Epidermal melanocyte (primary cell): ENCODE data around the gene KIF3B.
"Not testable (repeated sequence)": the region's sequence is repeated elsewhere in the genome, so short reads cannot be mapped to it uniquely, and the experiment has no call there.

ENCODE experiments used
- DNase-seq: peaks from one replicate; pipeline ENCODE4 v3.0.0; 2011; ENCODE audit warnings: low spot score; ENCODE audit not compliant: insufficient read length

The KIF3B gene

DNA sequence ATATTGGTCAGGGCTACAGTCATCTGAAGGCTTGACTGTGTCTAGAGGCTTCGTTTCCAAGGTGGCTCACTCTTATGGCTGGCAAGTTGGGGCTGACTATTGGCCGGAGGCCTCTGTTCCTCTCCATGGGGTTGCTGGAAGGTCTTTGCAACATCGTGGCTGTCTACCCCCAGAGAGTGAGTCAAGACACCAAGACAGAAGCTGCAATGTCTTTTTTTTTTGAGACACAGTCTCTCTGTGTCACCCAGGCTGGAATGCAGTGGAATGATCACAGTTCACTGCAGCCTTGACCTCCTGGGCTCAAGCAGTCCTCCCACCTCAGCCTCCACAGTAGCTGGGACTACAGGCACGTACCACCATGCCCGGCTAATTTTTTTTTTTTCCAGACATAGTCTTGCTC is 29.4 kb upstream of the KIF3B start:
- no peak for DNase-seq

DNA sequence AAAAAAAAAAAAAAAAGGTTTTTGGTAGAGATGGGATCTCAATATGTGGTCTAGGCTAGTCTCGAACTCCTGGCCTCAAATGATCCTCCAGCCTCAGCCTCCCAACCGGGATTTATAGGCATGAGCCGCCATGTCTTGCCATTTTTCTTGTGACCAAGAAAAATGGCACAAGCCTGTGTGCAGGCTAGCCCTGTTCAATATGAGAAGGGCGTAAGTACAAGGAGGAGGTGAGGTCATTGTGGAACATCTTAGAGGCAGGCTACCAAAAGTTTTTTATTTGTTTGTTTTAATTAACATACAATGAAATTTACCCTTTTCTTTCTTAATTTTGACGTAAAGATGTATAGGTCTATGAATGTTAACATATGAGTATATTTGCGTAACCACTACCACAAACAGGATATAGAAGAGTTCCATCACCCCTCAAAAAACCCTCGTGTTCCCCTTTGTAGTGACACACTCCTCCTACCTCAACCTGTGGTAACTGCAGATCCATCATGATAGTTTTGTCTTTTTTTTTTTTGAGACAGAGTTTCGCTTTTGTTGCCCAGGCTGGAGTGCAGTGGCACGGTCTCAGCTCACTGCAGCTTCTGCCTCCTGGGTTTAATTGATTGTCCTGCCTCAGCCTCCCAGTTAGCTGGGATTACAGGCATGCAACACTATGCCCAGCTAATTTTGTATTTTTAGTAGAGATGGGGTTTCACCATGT is 28.3 kb upstream of the KIF3B start:
- no peak for DNase-seq

DNA sequence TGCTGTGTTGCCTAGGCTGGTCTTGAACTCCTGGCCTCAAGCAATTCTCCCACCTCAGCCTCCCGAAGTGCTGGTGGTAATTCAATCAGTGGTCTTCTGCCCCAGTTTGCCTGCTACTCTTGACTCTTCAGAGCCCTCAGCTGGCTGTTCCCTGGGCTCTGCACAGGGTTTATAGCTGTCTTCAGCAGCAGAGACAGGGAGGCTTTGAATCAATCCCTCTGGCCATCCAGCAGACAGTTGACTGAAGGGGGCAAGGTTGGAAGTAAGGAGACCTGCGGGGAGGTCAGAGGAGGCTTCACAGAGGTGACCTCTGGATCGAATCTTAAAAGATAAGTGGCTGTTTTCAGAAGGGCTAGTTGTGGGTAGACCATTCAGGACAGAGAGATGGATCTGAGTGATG is 26.0 kb upstream of the KIF3B start:
- no peak for DNase-seq

DNA sequence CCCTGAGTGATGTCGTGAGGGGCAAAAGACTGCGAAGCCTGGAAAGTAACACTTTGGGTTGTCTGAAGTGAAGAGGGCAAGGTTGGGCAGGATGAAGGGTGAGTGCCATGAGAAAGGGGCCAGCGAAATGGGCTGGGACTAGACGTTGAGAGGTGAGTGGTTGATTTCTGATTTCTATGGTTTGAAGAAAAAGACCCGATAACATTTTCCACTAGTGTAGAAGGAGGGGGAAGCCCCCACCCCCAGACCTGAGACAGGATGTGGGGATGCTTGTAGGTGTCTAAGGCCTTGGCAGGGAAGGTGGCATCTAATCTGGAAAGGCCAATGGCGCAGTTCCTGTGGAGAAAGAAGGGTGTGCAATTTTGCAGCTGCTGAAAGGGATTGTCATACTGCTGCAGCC is 25.3 kb upstream of the KIF3B start:
- DNase-seq, result no peak

DNA sequence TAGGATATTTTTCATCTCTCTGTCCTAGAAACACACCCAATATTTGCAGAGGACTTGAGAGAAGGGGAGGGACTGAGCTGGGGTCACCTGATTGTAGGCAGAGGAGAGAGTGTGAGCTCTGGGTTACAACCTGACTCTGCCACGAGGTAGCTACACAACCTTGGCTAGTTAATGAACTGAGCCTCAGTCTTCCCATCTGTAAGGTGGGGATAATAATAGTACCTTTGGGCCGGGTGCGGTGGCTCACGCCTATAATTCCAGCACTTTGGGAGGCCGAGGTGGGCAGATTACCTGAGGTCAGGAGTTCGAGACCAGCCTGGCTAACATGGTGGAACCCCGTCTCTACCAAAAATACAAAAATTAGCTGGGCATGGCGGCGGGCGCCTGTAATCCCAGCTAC is 16.5 kb upstream of the KIF3B start:
- DNase-seq, result not testable (repeated sequence)

DNA sequence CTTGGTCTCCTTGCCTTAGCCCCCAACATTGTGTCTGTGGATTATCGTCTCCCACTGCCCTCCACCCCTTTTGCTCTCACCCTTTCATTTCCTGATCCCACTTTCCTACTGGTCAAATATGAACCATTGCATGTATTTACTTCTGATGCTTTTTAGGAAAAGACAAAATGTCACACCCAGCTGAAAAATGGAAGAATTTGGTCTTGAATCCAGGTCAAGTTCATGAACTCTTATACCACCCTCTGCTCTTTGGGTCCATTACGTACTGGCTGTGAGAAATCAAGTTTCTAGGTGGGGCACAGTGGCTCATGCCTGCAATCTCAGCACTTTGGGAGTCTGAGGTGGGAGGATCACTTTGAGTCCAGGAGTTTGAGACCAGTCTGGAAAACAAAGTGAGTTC is 15.8 kb upstream of the KIF3B start:
- DNase-seq, result no peak

DNA sequence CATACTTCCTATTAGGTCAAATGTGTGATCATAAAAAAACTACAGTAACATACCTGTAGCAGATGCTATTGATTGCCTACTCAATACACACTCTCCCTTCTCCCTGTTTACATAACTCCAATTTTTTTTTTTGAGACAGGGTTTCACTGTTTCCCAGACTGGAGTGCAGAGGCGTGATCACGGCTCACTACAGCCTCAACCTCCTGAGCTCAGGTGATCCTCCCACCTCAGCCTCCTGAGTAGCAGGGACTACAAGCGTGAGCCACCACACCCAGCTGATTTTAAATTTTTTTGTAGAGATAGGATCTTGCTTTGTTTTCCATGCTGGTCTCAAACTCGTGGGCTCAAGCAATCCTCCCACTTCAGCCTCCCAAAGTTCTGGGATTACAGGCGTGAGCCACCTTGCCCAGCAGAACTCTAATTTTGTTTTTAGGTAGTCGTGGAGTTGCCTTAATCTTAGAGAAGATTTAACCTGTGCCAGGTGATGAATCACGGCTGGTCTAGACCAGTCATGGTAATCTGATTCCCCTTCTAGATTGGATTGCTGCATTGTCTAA is 14.0 kb upstream of the KIF3B start:
- no peak for DNase-seq

DNA sequence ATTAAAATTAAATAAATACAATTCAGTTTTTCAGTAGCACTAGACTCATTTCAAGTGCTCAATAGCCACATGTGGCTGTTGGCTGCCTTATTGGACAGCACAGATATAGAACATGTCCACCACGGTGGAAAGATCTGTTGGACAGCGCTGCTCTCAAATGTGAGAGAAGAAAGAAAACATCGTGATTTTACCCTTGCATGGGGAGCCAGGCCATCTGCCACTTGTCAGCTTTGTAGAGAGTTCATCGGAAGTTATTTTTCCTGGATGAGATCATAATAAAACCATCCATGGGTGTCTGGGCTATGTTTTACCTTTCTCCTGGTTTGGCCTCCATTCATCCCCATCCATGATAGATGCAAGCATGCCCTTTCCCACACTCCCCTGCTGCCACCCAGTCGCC is 5.8 kb upstream of the KIF3B start:
- DNase-seq, result no peak

DNA sequence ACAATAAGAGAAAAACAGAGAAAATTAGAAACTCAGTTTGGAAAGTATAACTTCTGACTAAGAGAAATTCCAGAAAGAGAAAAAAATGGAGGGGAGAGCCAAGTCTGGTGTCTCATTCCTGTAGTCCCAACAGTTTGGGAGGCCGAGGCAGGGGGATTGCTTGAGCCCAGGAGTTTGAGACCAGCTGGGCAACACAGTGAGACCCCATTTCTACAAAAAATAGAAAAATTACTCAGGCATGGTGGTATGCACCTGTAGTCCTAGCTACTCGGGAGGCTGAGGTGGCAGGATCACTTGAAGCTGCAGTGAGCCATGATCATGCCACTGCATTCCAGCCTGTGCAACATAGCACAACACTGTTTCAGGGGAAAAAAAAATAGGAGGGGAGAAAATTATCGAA is 3.1 kb upstream of the KIF3B start:
- no peak for DNase-seq

DNA sequence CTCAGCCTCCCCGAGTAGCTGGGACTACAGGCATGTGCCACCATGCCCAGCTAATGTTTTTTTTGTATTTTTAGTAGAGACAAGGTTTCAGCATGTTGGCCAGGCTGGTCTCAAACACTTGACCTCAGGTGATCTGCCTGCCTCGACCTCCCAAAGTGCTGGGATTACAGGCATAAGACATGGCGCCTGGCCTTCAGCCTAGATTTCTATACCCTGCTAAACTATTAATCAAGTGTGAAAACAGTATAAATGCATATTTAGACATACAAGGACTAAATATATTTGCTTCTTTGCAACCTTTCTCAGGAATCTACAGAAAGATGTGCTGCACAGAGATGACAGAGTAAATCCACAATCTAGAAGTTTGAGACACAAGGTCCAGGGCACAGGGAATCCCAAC is 2.3 kb upstream of the KIF3B start:
- DNase-seq, result not testable (repeated sequence)

DNA sequence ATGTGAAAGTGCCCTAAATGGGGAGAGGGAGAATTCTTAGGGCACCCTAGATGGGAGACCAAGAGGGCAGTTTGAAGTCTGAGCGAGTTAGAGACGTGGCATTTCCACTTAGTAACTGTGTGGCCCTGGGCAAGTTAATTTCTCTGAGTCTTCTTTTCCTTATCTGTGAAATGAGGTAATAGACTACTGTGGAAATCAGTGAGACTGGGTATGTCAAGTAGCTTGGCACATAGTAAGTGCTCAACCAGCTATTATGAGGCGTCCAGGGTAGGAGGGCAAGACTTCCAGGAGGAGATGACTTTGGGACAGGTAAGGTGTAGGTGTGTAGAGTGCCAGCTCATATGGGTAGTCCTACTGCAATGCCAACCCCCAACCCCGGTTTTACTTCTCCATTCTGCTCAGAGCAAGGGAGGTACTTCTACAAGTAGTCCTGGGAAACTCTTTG is 770 bp downstream of the KIF3B start:
- no peak for DNase-seq

DNA sequence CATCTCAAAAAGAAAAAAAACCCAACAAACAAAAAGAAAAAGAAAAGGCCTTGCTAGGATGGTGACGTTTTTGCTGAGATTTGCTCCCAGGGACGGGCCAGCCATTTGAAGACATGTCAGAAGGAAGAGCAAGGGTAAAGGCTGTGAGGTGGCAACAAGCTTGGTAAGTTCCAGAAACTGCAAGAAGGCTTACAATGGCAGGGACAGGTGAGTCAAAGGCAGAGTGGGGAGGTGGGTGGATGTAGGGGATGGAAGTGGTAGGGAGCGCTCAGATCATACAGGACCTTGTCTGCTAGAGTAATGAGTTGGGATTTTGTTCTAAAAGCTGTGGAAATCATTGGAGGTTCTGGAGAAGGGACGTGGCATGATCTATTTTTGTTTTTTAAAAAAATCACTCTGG is 4.3 kb downstream of the KIF3B start:
- DNase-seq, result no peak

DNA sequence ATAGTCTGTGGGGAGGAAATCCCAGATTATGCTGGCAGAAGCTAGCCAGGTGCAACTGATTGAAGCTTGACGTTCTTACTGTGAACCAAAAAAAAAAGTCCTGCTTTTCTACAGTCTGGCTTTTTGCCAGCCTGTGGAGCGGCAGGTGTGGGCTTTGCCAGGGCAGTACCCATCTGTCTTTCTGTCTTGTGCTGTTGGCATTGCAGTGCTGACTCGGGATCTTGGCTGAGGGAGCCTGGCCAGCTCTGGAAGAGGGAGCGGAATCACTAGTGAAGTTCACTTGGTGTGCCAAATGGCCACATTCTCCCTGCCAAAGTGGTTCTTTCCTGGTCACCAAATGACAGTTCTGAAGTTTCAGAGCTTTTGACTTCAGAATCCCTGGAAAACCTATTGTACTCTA is 5.0 kb downstream of the KIF3B start:
- DNase-seq, result no peak

DNA sequence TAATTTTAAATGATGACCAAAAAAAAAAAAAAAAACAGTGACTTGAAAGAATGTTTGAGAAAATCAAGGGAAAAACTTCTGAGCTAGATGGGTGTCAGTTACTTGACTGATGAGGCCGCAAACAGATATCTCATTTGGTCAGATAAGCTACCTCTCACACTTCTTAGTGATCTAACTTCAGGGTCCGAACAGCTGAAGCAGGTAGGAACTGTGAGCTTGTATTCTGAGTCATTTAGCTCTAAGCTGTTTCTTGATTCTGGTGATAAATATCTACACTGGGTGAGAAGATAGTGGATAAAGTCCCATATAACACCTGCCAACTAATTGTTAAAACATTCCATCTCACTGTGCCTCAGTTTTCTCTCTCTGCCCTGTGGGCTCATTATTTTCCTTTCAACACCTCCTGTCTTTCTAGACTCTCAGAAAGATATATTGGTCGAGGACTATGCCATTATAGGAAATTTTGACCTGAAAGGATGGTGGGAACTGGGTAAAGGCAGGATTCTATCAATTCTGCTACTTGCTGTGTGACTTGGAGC is 7.7 kb downstream of the KIF3B start:
- DNase-seq, result no peak

DNA sequence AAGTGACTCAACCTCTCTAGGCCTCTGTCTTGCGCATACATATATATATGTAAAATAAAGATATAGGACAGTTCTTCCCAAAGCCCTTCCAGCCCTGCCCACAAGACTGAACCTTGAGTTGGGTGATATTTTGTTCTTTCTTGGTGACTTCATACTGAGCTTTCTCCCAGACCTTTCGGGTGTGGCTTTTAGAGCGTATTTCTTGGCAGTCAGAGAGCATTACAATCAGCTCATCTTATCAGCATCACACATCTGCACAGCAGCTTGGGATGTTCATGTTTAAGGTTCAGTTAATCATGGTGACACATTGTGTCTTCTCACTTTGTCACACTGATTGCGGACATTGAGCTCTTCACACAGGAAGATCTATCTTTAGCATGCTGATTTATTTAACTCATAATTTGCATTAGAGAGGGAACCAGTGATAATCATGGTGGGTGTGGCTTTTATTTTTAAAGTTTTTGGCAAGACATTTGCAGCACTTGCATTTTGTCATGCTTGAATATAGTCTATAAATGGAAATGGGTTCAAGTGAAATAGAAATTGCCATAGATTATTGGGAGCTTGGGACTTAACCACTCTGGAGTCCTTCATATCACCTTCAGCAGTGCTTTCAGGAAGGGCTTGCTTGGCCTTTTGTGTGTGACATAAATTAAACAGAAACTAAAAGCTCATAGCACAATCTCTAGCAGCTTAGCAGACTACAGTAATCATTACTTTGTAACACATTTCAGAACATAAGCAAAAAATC is 8.3 kb downstream of the KIF3B start:
- no peak for DNase-seq

DNA sequence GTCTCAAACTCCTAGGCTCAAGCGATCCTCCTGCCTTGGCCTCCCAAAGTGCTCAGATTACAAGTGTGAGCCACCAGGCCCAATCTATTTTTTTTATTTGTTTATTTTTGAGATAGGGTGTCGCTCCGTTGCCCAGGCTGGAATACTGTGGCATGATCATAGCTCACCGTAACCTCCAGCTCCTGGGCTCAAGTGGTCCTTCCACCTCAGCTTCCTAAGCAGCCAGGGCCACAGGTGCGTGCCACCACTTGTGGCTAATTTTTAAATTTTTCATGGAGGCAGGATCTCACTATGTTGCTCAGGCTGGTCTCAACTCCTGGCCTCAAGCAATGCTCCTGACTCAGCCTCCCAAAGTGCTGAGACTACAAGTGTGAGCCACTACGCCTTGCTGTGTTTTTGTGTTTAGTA is 9.8 kb downstream of the KIF3B start:
- no peak for DNase-seq

DNA sequence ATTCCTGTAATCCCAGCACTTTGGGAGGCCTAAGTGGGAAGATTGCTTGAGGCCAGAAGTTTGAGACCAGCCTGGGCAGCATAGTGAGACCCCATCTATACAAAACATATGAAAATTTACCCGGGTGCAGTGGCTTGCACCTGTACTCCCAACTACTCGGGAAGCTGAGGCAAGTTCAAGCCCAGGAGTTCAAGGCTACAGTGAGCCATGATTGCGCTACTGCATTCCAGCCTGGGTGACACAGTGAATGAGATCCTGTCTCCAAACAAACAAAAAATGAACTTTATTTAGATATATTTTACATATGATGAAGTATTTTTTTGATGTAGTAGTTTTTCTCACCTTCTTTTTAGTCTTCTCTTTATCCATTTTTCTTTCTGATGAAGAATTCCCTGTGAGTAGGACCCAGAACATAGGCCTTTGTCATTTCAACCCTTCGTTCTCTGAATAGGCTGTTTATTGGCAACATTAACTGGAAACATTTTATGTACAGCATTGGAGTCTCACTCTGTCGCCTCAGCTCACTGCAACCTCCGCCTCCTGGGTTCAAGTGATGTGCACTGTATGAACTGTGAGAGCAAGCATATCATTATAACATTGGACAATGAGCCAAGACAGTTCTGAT is 10.9 kb downstream of the KIF3B start:
- no peak for DNase-seq

DNA sequence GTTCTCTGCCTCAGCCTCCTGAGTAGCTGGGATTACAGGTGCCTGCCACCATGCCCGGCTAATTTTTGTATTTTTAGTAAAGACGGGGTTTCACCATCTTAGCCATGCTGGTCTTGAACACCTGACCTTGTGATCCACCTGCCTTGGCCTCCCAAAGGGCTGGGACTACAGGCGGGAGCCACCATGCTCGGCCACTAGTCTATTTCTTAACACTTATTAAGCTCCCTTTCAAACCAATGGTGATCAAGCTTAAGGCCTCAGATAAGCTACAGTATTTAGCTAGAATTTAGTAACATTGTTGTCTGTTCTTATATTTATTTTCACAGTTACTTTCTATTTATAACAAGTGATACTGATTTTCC is 11.8 kb downstream of the KIF3B start:
- DNase-seq, result not testable (repeated sequence)

DNA sequence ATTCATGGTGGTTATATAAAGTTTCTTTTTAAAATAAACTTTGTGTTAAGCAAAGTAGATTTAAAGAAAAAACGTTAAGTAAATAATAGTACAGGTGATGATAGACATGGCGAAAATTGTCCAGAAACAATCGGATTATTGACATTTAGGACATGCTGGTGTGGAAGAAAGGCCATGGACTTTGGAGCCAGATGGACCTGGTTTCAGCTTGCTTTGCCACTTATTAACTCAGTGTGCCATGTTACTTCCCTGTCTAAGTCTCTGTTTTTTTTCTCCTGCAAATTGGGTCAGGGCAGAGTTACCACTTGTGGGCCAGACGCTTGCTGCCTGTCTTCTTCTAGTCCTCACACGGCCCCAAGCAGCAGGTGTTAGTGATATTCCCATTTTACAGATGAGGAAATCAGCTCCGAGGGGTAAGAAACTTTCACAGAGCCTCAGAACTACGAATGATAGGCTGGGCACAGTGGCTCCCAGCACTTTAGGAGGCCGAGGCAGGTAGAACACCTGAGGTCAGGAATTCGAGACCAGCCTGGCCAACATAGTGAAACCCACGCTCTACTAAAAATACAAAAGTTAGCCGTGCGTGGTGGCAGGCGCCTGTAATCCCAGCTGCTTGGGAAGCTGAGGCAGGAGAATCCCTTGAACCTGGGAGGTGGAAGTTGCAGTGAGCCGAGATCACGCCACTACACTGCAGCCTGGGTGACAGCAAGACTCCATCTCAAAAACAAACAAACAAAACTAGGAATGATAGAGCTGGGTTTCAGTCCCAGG is 12.4 kb downstream of the KIF3B start:
- no peak for DNase-seq

DNA sequence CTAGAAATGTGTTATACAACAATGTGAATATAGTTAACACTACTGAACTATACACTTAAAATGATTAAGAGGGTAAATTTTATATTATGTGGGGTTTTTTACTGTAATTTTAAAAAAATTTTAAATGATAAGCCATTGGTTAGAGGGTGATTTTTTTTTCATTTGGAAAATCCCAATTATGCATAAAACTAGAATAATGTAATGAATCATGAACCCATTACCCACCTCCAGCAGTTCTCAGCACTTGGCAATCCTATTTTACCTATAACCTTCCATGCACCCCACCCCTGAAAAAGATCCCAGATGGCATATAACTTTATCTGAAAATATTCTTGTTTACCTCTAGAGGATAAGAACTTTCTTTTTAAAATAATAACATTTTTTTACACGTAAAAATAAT is 13.7 kb downstream of the KIF3B start:
- no peak for DNase-seq

DNA sequence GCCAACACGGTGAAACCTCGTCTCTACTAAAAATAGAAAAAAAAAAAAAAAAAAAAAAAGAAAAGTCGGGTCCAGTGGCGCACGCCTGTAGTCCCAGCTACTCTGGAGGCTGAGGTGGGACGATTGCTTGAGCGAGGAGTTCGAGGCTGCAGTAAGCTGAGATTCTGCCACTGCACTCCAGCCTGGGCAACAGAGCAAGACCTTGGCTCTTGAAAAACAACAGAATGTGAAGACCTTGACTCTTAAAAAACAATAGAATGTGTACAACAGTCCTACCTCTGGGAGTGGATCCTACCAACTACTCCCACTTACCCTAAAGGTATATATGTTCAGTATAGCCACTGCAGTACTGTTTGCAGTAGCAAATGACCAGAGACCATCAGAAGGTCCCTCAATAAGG is 15.1 kb downstream of the KIF3B start:
- DNase-seq, result no peak
